ENCODE measurements around the gene TOP3A.

DNA sequence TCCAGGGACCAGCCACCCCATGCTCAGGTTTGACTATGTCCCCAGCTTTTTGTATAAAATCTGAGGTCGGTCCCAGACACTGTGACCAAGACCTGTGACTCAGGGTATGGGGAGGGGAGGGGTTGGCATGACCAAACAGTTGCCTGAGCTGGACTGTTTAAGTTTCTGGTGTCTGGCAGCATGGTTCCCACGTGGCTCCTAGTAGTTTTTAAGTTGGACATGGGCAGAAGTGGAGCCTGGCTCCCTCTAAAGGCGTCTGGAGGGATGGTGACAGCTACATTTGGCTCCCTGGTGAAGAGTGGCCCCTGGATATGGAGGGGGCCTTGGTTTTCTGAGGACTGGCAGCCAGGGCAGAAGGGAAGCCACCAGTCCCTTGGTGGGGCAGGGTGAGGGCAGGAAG is 8.2 kb upstream of the TOP3A start:
- TF ChIP-seq RAD21 (IDR thresholded peaks at IDR 0.05; ENCODE audit: low read depth) (no peak), TAF1 (IDR thresholded peaks at IDR 0.05; ENCODE audit: low read depth) (no peak), FOXM1 (IDR thresholded peaks at IDR 0.05; ENCODE audit: borderline replicate concordance, low read depth) (no peak), TEAD4 (IDR thresholded peaks at IDR 0.05) (no peak), NFIC (IDR thresholded peaks at IDR 0.05) (no peak), EP300 (IDR thresholded peaks at IDR 0.05; ENCODE audit: borderline replicate concordance) (no peak), CREB1 (IDR thresholded peaks at IDR 0.05; ENCODE audit: low read depth) (no peak), CEBPB (IDR thresholded peaks at IDR 0.05) (no peak), ZBTB7A (IDR thresholded peaks at IDR 0.05; ENCODE audit: low read depth) (no peak), YY1 (IDR thresholded peaks at IDR 0.05; ENCODE audit: low read depth) (no peak), TCF12 (IDR thresholded peaks at IDR 0.05; ENCODE audit: low read depth) (no peak), EGR1 (IDR thresholded peaks at IDR 0.05) (no peak)
- TF ChIP-seq, protein P1, sequence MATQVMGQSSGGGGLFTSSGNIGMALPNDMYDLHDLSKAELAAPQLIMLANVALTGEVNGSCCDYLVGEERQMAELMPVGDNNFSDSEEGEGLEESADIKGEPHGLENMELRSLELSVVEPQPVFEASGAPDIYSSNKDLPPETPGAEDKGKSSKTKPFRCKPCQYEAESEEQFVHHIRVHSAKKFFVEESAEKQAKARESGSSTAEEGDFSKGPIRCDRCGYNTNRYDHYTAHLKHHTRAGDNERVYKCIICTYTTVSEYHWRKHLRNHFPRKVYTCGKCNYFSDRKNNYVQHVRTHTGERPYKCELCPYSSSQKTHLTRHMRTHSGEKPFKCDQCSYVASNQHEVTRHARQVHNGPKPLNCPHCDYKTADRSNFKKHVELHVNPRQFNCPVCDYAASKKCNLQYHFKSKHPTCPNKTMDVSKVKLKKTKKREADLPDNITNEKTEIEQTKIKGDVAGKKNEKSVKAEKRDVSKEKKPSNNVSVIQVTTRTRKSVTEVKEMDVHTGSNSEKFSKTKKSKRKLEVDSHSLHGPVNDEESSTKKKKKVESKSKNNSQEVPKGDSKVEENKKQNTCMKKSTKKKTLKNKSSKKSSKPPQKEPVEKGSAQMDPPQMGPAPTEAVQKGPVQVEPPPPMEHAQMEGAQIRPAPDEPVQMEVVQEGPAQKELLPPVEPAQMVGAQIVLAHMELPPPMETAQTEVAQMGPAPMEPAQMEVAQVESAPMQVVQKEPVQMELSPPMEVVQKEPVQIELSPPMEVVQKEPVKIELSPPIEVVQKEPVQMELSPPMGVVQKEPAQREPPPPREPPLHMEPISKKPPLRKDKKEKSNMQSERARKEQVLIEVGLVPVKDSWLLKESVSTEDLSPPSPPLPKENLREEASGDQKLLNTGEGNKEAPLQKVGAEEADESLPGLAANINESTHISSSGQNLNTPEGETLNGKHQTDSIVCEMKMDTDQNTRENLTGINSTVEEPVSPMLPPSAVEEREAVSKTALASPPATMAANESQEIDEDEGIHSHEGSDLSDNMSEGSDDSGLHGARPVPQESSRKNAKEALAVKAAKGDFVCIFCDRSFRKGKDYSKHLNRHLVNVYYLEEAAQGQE (IDR thresholded peaks at IDR 0.05; ENCODE audit: low read depth) = no peak
- TF ChIP-seq, protein P2, sequence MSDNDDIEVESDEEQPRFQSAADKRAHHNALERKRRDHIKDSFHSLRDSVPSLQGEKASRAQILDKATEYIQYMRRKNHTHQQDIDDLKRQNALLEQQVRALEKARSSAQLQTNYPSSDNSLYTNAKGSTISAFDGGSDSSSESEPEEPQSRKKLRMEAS (IDR thresholded peaks at IDR 0.05) = no peak

Data from Ishikawa (cell line).